ENCODE measurements around the gene STK16. TPM values are rescaled to one million over a fixed set of nuclear protein-coding genes. Genes with fewer than 3 reads are reported as not detected.

The STK16 gene
- total and polyA plus RNA-seq, 2 of the 4 experiments (the other 2 are of a cell fraction), result 44.4 to 50.1 TPM

DNA sequence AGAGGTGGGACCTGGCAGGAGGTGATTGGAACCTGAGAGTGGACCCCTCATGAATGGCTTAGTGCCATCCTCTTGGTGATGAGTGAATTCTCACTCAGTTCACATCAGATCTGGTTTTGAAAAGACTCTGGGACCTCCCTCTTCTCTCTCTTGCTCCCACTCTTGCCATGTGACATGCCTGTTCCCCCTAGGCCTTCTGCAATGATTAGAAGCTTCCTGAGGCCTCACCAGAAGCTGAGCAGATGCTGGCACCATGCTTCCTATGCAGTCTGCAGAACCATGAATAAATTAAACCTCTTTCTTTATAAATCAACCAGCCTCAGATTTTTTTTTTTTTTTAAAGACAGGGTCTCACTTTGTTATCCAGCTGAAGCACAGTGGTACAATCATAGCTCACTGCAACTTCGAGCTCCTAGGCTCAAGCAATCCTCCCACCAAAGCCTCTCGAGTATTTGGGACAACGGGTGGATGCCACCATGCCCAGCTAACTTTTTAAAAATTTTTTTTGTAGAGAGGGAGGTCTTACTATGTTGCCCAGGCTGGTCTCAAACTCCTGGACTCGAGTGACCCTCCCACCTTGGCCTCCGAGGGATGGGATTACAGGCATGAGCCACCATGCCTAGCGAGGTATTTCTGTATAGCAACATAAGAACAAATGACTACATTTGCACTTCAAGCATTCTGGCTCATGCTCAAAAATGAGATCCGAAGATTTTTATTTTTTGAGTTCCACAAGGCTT lies 40.7 kb upstream of the STK16 start:
- ChIA-PET POLR2A (ENCODE audit: unreplicated experiment) (no interaction called here), CTCF (no interaction called here)
- no peak overlapping the region for H2AFZ ChIP-seq (replicated peaks; ENCODE audit: low read length, poor library complexity)
- H2AK5ac ChIP-seq (ENCODE audit: low read depth, low read length), result no peak overlapping the region
- H3K18ac ChIP-seq (ENCODE audit: low read depth, low read length), result no peak overlapping the region
- no peak overlapping the region for H3K4ac ChIP-seq (ENCODE audit: low read depth, low read length)
- dilution Hi-C loops (cut with HindIII; ENCODE audit: low sequenced_read_pairs, unreplicated experiment) (no loop called here), in situ Hi-C loops (cut with MboI; ENCODE audit: low sequenced_read_pairs) (loop anchor here (5.0 kb wide), 1 partner anchor 32 kb away; the partner anchor contains the start of gene SLC23A3), intact Hi-C loops (cut with micrococcal nuclease) (no loop called here)
- H4K5ac ChIP-seq (ENCODE audit: low read depth, low read length), result no peak overlapping the region
- peaks cover 10% of the 10 kb centered on the region for H3K36me3 ChIP-seq (ENCODE audit: control insufficient read depth, insufficient read depth, low read length)
- TF ChIP-seq POLR2A (IDR thresholded peaks at IDR 0.05; ENCODE audit: low read depth, low read length) (no peak), CEBPB (IDR thresholded peaks at IDR 0.05; ENCODE audit: low read depth, low read length) (no peak), MAFK (IDR thresholded peaks at IDR 0.05; ENCODE audit: low read depth, low read length) (no peak), RAD21 (IDR thresholded peaks at IDR 0.05; ENCODE audit: low read length) (no peak), SMC3 (IDR thresholded peaks at IDR 0.05; ENCODE audit: low read depth, low read length) (no peak), RCOR1 (IDR thresholded peaks at IDR 0.05; ENCODE audit: insufficient replicate concordance, low read length) (no peak)
- TF ChIP-seq, protein P1, sequence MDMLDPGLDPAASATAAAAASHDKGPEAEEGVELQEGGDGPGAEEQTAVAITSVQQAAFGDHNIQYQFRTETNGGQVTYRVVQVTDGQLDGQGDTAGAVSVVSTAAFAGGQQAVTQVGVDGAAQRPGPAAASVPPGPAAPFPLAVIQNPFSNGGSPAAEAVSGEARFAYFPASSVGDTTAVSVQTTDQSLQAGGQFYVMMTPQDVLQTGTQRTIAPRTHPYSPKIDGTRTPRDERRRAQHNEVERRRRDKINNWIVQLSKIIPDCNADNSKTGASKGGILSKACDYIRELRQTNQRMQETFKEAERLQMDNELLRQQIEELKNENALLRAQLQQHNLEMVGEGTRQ (IDR thresholded peaks at IDR 0.05; ENCODE audit: low read depth, low read length), result no peak
- H2BK20ac ChIP-seq (ENCODE audit: low read depth, low read length), result no peak overlapping the region
- H2BK5ac ChIP-seq (ENCODE audit: low read depth, low read length, poor library complexity, severe bottlenecking), result no peak overlapping the region
- no peaks in the 10 kb centered on the region for H3K9me3 ChIP-seq (ENCODE audit: control insufficient read depth, insufficient read depth, low read length)
- H3K27me3 ChIP-seq (ENCODE audit: control insufficient read depth, insufficient read depth, low read length), result peaks cover 2% of the 10 kb centered on the region
- H4K8ac ChIP-seq (ENCODE audit: low read depth in 2 of 2, low read length in 2 of 2), result no peak overlapping the region
- peaks cover 8% of the 10 kb centered on the region; the same call in 1 of the 2 replicates for H3K9me1 ChIP-seq (ENCODE audit: insufficient read depth, low read length)
- WGBS, 2 experiments (ENCODE audit: extremely low coverage in 2 of 2, insufficient read length in 1 of 2), result no CpG with 5 or more reads among the region's 7 CpGs
- H2BK15ac ChIP-seq (ENCODE audit: low read depth, low read length), result no peak overlapping the region
- ATAC-seq (ENCODE audit: low read depth) (no peak), DNase-seq (no peak)
- no peak overlapping the region for H3K23ac ChIP-seq (ENCODE audit: low read depth, low read length)
- no peak overlapping the region for H3K27ac ChIP-seq (ENCODE audit: insufficient read depth, low read length)
- H3K56ac ChIP-seq (ENCODE audit: extremely low read depth, insufficient read depth, low read length), result no peak overlapping the region
- H3K14ac ChIP-seq (replicated peaks; ENCODE audit: low read depth, low read length), result no peak overlapping the region
- no peak overlapping the region for H2BK120ac ChIP-seq (ENCODE audit: low read depth, low read length)
- H3K4me1 ChIP-seq (ENCODE audit: control insufficient read depth, insufficient read depth, low read length), result peaks cover 16% of the 10 kb centered on the region
- no peak overlapping the region for H2AK9ac ChIP-seq (replicated peaks; ENCODE audit: low read depth, low read length, poor library complexity)
- no peak overlapping the region for H4K91ac ChIP-seq (ENCODE audit: insufficient read depth, low read depth, low read length)
- peaks cover 9% of the 10 kb centered on the region; the same call in 1 of the 2 replicates for H4K20me1 ChIP-seq (ENCODE audit: insufficient read depth, low read length)
- BruUV-seq (replicated peaks), result no TSS peak
- no peak overlapping the region for H3K4me3 ChIP-seq (ENCODE audit: insufficient read depth, low read depth, low read length)
- H3K9ac ChIP-seq (ENCODE audit: low read depth, low read length), result no peak overlapping the region
- H3K4me2 ChIP-seq (ENCODE audit: low read depth, low read length), result no peak overlapping the region
- H3K79me1 ChIP-seq (ENCODE audit: low read depth in 1 of 2, low read length in 2 of 2), result peaks cover 5 to 19% of the 10 kb centered on the region in 2 experiments; a peak in 3 of 4 replicates

Data from IMR-90 (cell line).